ENCODE measurements around the gene RNF4.

RNF4 gene

GRCh38 chr4:2507259-2507658 lies 38.4 kb downstream of the RNF4 start:
- Histone ChIP-seq H3F3A (ENCODE audit: insufficient read depth, low read length) (no peaks in the 10 kb centered on the region), H3K4me2 (ENCODE audit: low read length) (no peak overlapping the region), H3K9me2 (ENCODE audit: low read depth, low read length) (no peaks in the 10 kb centered on the region), H4K20me1 (ENCODE audit: insufficient read depth, low read length) (no peaks in the 10 kb centered on the region), H3K9me3 (ENCODE audit: low read length) (no peaks in the 10 kb centered on the region), H3K36me3 (ENCODE audit: insufficient read depth, low read length) (peaks cover 58% of the 10 kb centered on the region), H3K79me2 (ENCODE audit: insufficient read depth, low read length) (no peaks in the 10 kb centered on the region), H2AFZ (ENCODE audit: low read length) (no peak overlapping the region), H3K4me3 (ENCODE audit: low read depth, low read length, poor library complexity, severe bottlenecking) (no peak overlapping the region), H3K27ac (ENCODE audit: low read depth, low read length, poor library complexity, severe bottlenecking) (no peak overlapping the region), H3K27me3 (ENCODE audit: insufficient read depth, low read length) (no peaks in the 10 kb centered on the region), H3K4me1 (ENCODE audit: insufficient read depth, low read length, severe bottlenecking) (no peaks in the 10 kb centered on the region), H3K9ac (ENCODE audit: low read length) (no peak overlapping the region)
- TF ChIP-seq CTCF (IDR thresholded peaks at IDR 0.05; ENCODE audit: low read length): no peak
- TF ChIP-seq EZH2 (IDR thresholded peaks at IDR 0.05; ENCODE audit: borderline replicate concordance, low read length): no peak

GRCh38 chr4:2507855-2508254 lies 38.9 kb downstream of the RNF4 start:
- Histone ChIP-seq H4K20me1 (ENCODE audit: insufficient read depth, low read length) (no peaks in the 10 kb centered on the region), H3K9me3 (ENCODE audit: low read length) (no peaks in the 10 kb centered on the region), H3K9me2 (ENCODE audit: low read depth, low read length) (no peaks in the 10 kb centered on the region), H3K27me3 (ENCODE audit: insufficient read depth, low read length) (no peaks in the 10 kb centered on the region), H3K27ac (ENCODE audit: low read depth, low read length, poor library complexity, severe bottlenecking) (no peak overlapping the region), H3K4me2 (ENCODE audit: low read length) (no peak overlapping the region), H3K4me1 (ENCODE audit: insufficient read depth, low read length, severe bottlenecking) (no peaks in the 10 kb centered on the region), H2AFZ (ENCODE audit: low read length) (no peak overlapping the region), H3F3A (ENCODE audit: insufficient read depth, low read length) (no peaks in the 10 kb centered on the region), H3K9ac (ENCODE audit: low read length) (no peak overlapping the region), H3K79me2 (ENCODE audit: insufficient read depth, low read length) (no peaks in the 10 kb centered on the region), H3K4me3 (ENCODE audit: low read depth, low read length, poor library complexity, severe bottlenecking) (no peak overlapping the region), H3K36me3 (ENCODE audit: insufficient read depth, low read length) (peaks cover 62% of the 10 kb centered on the region)
- TF ChIP-seq CTCF (IDR thresholded peaks at IDR 0.05; ENCODE audit: low read length) (no peak), EZH2 (IDR thresholded peaks at IDR 0.05; ENCODE audit: borderline replicate concordance, low read length) (no peak)

GRCh38 chr4:2510351-2511259 lies 41.7 kb downstream of the RNF4 start:
- no peaks in the 10 kb centered on the region for H4K20me1 ChIP-seq (ENCODE audit: insufficient read depth, low read length)
- H3K4me2 ChIP-seq (ENCODE audit: low read length): no peak overlapping the region
- H3K9me2 ChIP-seq (ENCODE audit: low read depth, low read length): no peaks in the 10 kb centered on the region
- no peaks in the 10 kb centered on the region for H3K27me3 ChIP-seq (ENCODE audit: insufficient read depth, low read length)
- no peaks in the 10 kb centered on the region for H3K9me3 ChIP-seq (ENCODE audit: low read length)
- peaks cover 51% of the 10 kb centered on the region for H3K36me3 ChIP-seq (ENCODE audit: insufficient read depth, low read length)
- H3K9ac ChIP-seq (ENCODE audit: low read length): no peak overlapping the region
- no peaks in the 10 kb centered on the region for H3K4me1 ChIP-seq (ENCODE audit: insufficient read depth, low read length, severe bottlenecking)
- H3K4me3 ChIP-seq (ENCODE audit: low read depth, low read length, poor library complexity, severe bottlenecking): no peak overlapping the region
- H3K27ac ChIP-seq (ENCODE audit: low read depth, low read length, poor library complexity, severe bottlenecking): no peak overlapping the region
- TF ChIP-seq EZH2 (IDR thresholded peaks at IDR 0.05; ENCODE audit: borderline replicate concordance, low read length) (no peak), CTCF (IDR thresholded peaks at IDR 0.05; ENCODE audit: low read length) (no peak)
- H2AFZ ChIP-seq (ENCODE audit: low read length): no peak overlapping the region
- no peaks in the 10 kb centered on the region for H3K79me2 ChIP-seq (ENCODE audit: insufficient read depth, low read length)
- H3F3A ChIP-seq (ENCODE audit: insufficient read depth, low read length): no peaks in the 10 kb centered on the region
